Astrocyte (in vitro differentiated cells and primary cell): ENCODE data around the gene LMLN. TPM values are rescaled to one million over a fixed set of nuclear protein-coding genes. Genes with fewer than 3 reads are reported as not detected.
"Not testable (repeated sequence)": the region's sequence is repeated elsewhere in the genome, so short reads cannot be mapped to it uniquely, and the experiment has no call there.

Experiments used
- DNase-seq: peaks from one replicate; pipeline ENCODE4 v3.0.0-alpha.2; 2010; ENCODE audit warnings: low read depth
- FAIRE-seq: peaks from 2 replicates; lab custom pipeline; 2011; peaks lifted over from hg19 to GRCh38; lab: Jason Lieb, UNC
- H2AFZ ChIP-seq: 2 replicates; pipeline ENCODE4 v1.6.0; 2012; ENCODE audit warnings: low read depth, low read length, inconsistent platforms
- H3K27ac ChIP-seq: 2 replicates; pipeline ENCODE4 v1.5.1; 2011; ENCODE audit warnings: low read depth, low read length, inconsistent platforms
- H3K27me3 ChIP-seq: 2 replicates; pipeline ENCODE4 v1.6.0; 2011; ENCODE audit warnings: low read length, inconsistent platforms; ENCODE audit not compliant: insufficient read depth
- H3K36me3 ChIP-seq: 2 replicates; pipeline ENCODE4 v1.5.1; 2011; ENCODE audit warnings: low read length, inconsistent platforms; ENCODE audit not compliant: insufficient read depth
- H3K4me1 ChIP-seq: 2 replicates; pipeline ENCODE4 v1.5.1; 2011; ENCODE audit warnings: low read length, inconsistent platforms; ENCODE audit not compliant: insufficient read depth
- H3K4me2 ChIP-seq: 2 replicates; pipeline ENCODE4 v1.6.0; 2012; ENCODE audit warnings: low read length, inconsistent platforms
- H3K4me3 ChIP-seq: 2 replicates; pipeline ENCODE4 v1.5.1; 2011; ENCODE audit warnings: low read depth, mild to moderate bottlenecking, low read length, inconsistent platforms; ENCODE audit not compliant: insufficient read depth
- H3K79me2 ChIP-seq: 2 replicates; pipeline ENCODE4 v1.6.0; 2012; ENCODE audit warnings: mild to moderate bottlenecking, low read length, inconsistent platforms; ENCODE audit not compliant: insufficient read depth
- H3K9ac ChIP-seq: 2 replicates; pipeline ENCODE4 v1.6.0; 2012; ENCODE audit warnings: mild to moderate bottlenecking, low read length, inconsistent platforms
- H3K9me3 ChIP-seq: 2 replicates; pipeline ENCODE4 v1.5.1; 2012; ENCODE audit warnings: low read depth, mild to moderate bottlenecking, low read length, inconsistent platforms; ENCODE audit not compliant: insufficient read depth
- H4K20me1 ChIP-seq: 2 replicates; pipeline ENCODE4 v1.6.0; 2012; ENCODE audit warnings: low read length, inconsistent platforms; ENCODE audit not compliant: insufficient read depth
- H3K27ac Mint-ChIP-seq: one replicate; pipeline ENCODE4 v1.8.0; 2021; ENCODE audit warnings: mild to moderate bottlenecking, mixed read lengths; ENCODE audit not compliant: unreplicated experiment
- H3K27me3 Mint-ChIP-seq: one replicate; pipeline ENCODE4 v1.8.0; 2021; ENCODE audit warnings: low read depth, mixed read lengths; ENCODE audit not compliant: unreplicated experiment
- H3K36me3 Mint-ChIP-seq: one replicate; pipeline ENCODE4 v1.8.0; 2021; ENCODE audit warnings: low read depth, mixed read lengths; ENCODE audit not compliant: unreplicated experiment
- H3K4me1 Mint-ChIP-seq: one replicate; pipeline ENCODE4 v1.8.0; 2021; ENCODE audit warnings: low read depth, mixed read lengths; ENCODE audit not compliant: unreplicated experiment
- H3K4me3 Mint-ChIP-seq: one replicate; pipeline ENCODE4 v1.8.0; 2021; ENCODE audit warnings: mild to moderate bottlenecking, moderate library complexity, mixed read lengths; ENCODE audit not compliant: unreplicated experiment
- H3K9me3 Mint-ChIP-seq: one replicate; pipeline ENCODE4 v1.8.0; 2021; ENCODE audit warnings: mild to moderate bottlenecking, mixed read lengths; ENCODE audit not compliant: unreplicated experiment
- CTCF ChIP-seq: IDR thresholded peaks from 2 replicates; pipeline ENCODE4 v1.5.1; 2011; ENCODE audit warnings: low read depth, mild to moderate bottlenecking, inconsistent platforms, low read length, moderate library complexity; ENCODE audit not compliant: insufficient read depth
- EZH2 ChIP-seq: IDR thresholded peaks from 2 replicates; pipeline ENCODE4 v1.6.1; 2012; ENCODE audit warnings: mild to moderate bottlenecking, low read length, inconsistent platforms; ENCODE audit not compliant: insufficient read depth
- total RNA-seq: library from RNA; stranded (reverse); gene quantifications from 2 replicates; pipeline ENCODE4 v1.2.1, GENCODE V29; 2021

The LMLN gene
- total RNA-seq, 1 donor from 2014 or later: 6.5 TPM

- Histone ChIP-seq H3K79me2 (no peaks in the 10 kb centered on the region), H3K9me3 (no peaks in the 10 kb centered on the region), H3K4me3 (no peak overlapping the region), H3K4me2 (no peak overlapping the region), H3K36me3 (no peaks in the 10 kb centered on the region), H3K27ac (no peak overlapping the region), H3K9ac (no peak overlapping the region), H3K4me1 (no peaks in the 10 kb centered on the region), H4K20me1 (no peaks in the 10 kb centered on the region), H2AFZ (no peak overlapping the region), H3K27me3 (no peaks in the 10 kb centered on the region)
- Mint-ChIP-seq H3K27ac (no peak overlapping the region), H3K36me3 (peaks cover 3% of the 10 kb centered on the region), H3K4me1 (no peaks in the 10 kb centered on the region), H3K9me3 (peaks cover 4% of the 10 kb centered on the region), H3K4me3 (no peak overlapping the region), H3K27me3 (no peaks in the 10 kb centered on the region)
- FAIRE-seq: no peak
- no peak for DNase-seq
- TF ChIP-seq CTCF (no peak), EZH2 (no peak)
These were observed 46.2 kb upstream of the LMLN start for GRCh38 chr3:197913641-197914380.

- H3K27ac ChIP-seq, FAIRE-seq, H3K27me3 ChIP-seq, H3K9me3 Mint-ChIP-seq, H3K9ac ChIP-seq, H2AFZ ChIP-seq, H3K9me3 ChIP-seq, H4K20me1 ChIP-seq, H3K4me3 ChIP-seq, H3K4me1 Mint-ChIP-seq, H3K27ac Mint-ChIP-seq, DNase-seq, H3K4me1 ChIP-seq, H3K4me3 Mint-ChIP-seq, H3K4me2 ChIP-seq, H3K36me3 ChIP-seq, H3K79me2 ChIP-seq, H3K27me3 Mint-ChIP-seq: not testable (repeated sequence)
- H3K36me3 Mint-ChIP-seq: peaks cover 12% of the 10 kb centered on the region
These were observed 38.4 kb upstream of the LMLN start for GRCh38 chr3:197921429-197922275.

DNA sequence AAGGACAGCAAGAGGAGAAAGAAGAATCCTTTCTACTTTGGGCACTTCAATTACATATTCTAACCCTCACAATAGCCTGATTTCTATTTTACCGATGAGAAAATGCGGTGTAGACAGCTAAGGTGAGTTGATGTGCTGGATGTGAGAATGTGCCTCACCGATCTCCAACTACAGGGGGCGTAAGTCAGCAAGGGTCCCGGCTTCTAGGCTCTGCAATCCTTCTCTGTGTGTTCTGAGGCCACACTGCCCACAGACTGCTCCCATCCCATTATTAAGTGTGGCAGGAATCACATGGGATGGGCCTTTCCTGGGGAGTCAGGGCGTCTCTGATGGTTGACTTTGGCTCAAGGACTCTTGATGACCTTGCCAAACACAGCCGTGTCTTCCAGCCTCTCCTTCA, 33.6 kb upstream of the LMLN start:
- Histone ChIP-seq H3K9me3 (no peaks in the 10 kb centered on the region), H3K4me3 (no peak overlapping the region), H3K79me2 (no peaks in the 10 kb centered on the region), H3K36me3 (no peaks in the 10 kb centered on the region), H2AFZ (no peak overlapping the region), H3K27ac (no peak overlapping the region), H3K4me1 (no peaks in the 10 kb centered on the region), H4K20me1 (no peaks in the 10 kb centered on the region), H3K9ac (no peak overlapping the region), H3K4me2 (no peak overlapping the region), H3K27me3 (no peaks in the 10 kb centered on the region)
- Mint-ChIP-seq H3K4me3 (no peak overlapping the region), H3K4me1 (peaks cover 3% of the 10 kb centered on the region), H3K27ac (no peak overlapping the region), H3K27me3 (no peaks in the 10 kb centered on the region), H3K36me3 (peaks cover 21% of the 10 kb centered on the region), H3K9me3 (peaks cover 3% of the 10 kb centered on the region)
- no peak for FAIRE-seq
- TF ChIP-seq EZH2 (no peak), CTCF (no peak)
- DNase-seq: no peak

- H3K27ac ChIP-seq, H2AFZ ChIP-seq, H4K20me1 ChIP-seq, H3K4me2 ChIP-seq, H3K36me3 ChIP-seq, H3K27ac Mint-ChIP-seq, DNase-seq, H3K9me3 ChIP-seq, H3K4me3 ChIP-seq, H3K4me3 Mint-ChIP-seq, H3K27me3 ChIP-seq, H3K9me3 Mint-ChIP-seq, H3K4me1 Mint-ChIP-seq, H3K9ac ChIP-seq, H3K79me2 ChIP-seq, H3K27me3 Mint-ChIP-seq, FAIRE-seq, H3K4me1 ChIP-seq: not testable (repeated sequence)
- H3K36me3 Mint-ChIP-seq: peaks cover 16% of the 10 kb centered on the region
These were observed 32.4 kb upstream of the LMLN start for GRCh38 chr3:197927578-197927977.
